ENCODE measurements around the gene FARP2.
"Not testable (repeated sequence)": the region's sequence is repeated elsewhere in the genome, so short reads cannot be mapped to it uniquely, and the experiment has no call there.

FARP2 gene

GRCh38 chr2:241492174-241492565, 136.1 kb downstream of the FARP2 start:
- no peak for DNase-seq

GRCh38 chr2:241493092-241493491, 137.0 kb downstream of the FARP2 start:
- no peak for DNase-seq

- DNase-seq, result no peak
These were observed 138.3 kb downstream of the FARP2 start for GRCh38 chr2:241494311-241494908.

DNA sequence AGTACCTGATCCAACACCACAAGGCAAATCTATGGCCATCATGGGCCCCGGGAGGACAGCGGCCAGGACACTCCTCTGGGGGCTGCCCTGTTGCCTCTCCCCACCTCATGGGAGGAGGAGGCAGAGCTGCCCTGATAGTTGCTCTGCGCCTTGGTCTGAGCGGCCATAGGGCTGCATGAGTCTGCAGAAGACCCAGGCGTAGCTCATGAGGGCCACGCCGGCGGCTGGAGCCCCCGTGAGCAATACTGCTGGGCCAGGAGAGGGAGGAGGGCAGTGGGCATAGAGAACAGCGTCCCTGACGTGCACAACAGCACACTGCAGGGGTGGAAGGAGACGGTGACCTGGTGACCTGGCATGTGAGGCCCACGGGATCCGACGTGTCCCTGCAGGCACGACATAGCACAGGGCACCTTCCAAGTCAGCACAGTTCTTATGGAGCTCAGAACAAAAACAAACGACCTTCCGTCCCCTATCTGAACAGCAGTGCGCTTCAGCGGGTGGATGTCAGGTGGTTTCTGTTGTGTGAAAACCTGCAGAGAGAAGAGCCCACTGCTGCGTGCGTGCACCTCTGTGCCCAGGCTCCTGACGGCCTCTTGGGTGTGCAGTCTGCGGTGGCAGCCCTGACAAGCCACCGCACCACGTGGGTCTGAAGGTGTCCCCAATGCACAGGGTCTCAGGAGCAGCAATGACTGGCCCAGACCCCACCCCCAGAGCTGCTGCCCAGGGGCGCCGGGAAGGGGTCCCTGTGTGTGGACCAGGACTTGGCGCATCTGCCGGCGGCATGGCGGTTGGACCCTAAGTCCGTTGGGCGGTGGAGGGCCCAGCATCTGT, 139.3 kb downstream of the FARP2 start:
- DNase-seq, result no peak

- DNase-seq, result no peak
These were observed 140.1 kb downstream of the FARP2 start for GRCh38 chr2:241496003-241496707.

GRCh38 chr2:241496904-241497877, 141.1 kb downstream of the FARP2 start:
- DNase-seq, result no peak

- DNase-seq, result no peak
These were observed 142.3 kb downstream of the FARP2 start for GRCh38 chr2:241498115-241499070.

DNA sequence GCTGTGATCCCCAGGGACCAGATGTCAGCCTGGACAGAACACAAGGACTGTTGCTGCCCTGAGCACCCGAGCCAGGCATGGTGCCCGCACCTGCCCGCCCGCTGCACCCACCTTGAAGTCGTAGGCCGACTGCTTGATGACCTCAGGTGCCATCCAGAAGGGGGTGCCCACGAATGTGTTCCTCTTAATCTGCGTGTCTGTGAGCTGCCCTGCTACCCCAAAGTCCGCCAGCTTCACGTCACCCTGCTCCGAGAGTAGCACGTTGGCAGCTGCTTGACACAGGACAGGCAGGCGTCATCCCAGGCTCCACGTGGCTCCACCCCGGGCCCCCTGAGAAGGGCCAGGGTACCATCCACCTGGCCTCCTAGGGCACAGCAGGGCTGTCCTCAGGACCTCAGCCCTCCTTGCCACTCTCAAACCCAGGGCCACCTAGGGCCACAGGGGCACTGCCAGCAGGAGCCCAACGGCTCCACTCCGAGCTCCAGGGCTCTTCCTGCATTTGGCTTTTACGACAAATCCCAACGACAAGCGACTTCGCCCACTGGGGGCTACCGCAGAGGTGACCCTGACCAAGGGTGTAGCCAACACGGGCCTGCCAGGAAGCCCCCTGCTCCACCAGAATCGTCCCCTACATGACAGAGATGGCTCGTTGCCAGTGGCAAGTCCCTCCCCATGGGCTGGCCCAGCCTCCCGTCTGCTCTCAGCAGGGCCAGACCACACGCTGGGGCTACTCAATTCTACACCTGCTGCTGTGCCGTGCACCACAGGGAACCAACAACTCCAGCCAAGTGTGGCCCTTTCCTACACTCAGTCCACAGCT, 143.3 kb downstream of the FARP2 start:
- no peak for DNase-seq

GRCh38 chr2:241500016-241500415, 143.9 kb downstream of the FARP2 start:
- no peak for DNase-seq

DNA sequence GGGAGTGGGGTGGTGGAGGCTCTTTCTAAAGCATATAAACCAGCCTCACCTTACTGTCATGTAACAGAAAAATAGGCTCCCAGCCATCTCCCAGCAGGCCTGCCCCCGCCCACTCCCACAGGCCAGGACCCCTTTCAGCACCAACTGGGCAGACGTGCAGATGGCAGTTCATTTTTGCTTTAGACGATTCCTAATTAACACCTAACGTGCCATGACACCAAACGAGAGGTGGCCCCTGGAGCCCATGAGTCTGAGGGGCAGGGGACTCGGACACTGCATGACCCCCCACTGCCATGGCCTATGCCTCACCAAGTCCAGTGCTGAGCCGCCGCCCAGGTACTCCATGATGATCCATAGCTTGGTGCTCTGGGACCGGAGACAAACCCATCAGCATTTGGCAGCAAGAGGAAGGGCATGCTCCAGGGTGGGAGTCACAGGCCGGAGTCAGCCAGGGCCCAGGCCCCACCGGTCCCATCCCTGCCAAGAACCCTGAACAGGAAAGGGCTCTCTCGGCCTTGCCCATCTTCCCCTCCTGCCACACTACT, 144.4 kb downstream of the FARP2 start:
- DNase-seq, result no peak

DNA sequence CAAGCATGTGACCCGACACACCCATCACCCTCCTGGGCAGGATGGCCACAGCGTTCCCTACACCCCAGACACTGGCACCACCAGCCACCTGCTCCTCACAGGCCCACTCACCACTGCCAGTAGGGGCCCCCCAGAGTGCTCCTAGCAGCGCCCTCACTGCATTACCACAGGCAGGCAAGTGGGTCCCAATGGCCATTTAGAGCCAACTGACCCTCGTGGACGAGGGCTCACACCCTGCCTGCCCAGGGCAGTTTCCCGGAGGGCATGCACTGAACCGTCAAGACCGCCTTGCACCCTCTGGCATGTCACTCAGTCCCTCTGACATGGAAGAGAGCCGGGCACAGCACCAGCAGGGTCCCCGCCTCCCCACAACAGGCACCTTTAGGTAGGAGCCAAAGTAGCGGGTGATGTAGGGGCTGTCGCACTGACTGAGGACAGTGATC, 145.0 kb downstream of the FARP2 start:
- no peak for DNase-seq

GRCh38 chr2:241501551-241501950, 145.5 kb downstream of the FARP2 start:
- no peak for DNase-seq

DNA sequence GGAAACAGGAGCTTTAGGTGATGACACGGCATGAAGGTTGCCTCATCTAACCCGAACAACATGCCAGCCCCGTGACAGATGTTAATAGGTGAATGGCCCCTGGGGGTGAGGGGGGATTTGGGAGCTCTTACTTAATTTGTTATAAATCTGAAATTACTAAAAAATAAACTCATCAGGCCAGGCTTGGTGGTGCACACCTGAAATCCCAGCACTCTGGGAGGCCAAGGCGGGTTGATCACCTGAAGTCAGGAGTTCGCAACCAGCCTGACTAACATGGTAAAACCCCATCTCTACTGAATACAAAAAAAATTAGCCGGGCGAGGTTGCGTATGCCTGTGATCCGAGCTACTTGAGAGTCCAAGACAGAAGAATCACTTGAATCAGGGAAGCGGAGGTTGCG, 146.2 kb downstream of the FARP2 start:
- DNase-seq, result no peak

GRCh38 chr2:241503776-241504392, 147.8 kb downstream of the FARP2 start:
- no peak for DNase-seq

DNA sequence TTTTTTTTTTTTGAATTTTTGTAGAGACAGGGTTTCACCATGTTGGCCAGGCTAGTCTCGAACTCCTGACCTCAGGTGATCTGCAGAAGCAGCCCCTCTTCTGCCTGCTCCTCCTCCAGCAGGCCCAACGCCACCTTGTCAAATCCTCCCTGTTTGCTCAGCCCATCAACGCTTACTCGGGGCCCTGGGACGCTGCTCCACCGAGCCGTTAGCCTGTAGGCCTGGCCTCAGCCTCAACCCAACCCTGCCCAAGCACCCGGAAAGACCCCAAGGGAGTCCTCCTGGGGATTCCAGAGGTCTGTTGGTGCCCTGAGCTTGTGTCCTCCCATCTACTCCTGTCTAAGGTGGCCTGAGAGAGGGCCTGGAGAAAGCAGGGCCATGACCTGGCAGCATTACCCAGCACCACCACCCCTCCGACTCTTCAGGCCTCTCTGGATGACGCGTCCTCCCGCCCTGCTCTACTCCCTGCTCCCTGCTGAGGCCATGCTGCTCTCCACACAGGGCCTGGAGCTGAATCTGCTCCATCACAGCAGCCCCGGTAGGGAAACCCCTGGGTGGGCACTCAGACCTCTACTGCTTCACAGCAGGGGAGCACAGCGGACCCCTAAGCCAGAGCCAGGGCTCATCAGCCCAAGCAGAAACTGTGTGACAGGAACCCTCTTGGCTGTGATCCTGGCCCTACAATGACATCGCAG, 149.1 kb downstream of the FARP2 start:
- no peak for DNase-seq

DNA sequence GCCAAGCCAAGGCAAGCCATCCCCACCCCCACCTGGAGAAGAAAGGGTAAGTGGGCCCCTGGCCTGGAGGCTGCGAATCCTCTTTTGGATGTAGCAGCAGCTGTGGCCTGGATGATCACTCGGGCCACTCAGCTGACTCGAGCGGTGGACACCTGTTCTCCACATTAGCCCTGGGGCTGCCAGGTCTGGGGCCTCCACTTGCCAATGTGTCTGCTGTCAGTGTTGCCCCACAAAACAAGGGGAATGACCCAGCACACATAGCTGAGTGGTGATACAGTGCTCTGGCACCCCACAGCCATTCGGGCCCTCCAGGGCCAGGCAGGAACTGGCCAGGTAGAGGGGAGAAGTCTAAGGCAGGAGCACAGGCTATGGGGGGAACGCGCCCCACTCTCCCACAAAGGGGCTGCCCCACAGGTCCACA, 149.7 kb downstream of the FARP2 start:
- DNase-seq, result no peak

- not testable (repeated sequence) for DNase-seq
These were observed 150.2 kb downstream of the FARP2 start for GRCh38 chr2:241506317-241506716.

GRCh38 chr2:241506793-241507429, 150.8 kb downstream of the FARP2 start:
- DNase-seq, result no peak

All from SW 1271 (cell line).